H1 (cell line): ENCODE measurements around the gene MRPL17. TPM values are rescaled to one million over a fixed set of nuclear protein-coding genes. Genes with fewer than 3 reads are reported as not detected.

Experiments
- CTCF ChIA-PET: fragments of 300-600 bp; sonication (Branson Sonifier 250); formaldehyde crosslinking; loops from one replicate; lab custom pipeline; 2021; ENCODE audit not compliant: partially characterized antibody; lab: Charles Lee
- POLR2A ChIA-PET: fragments of 300-600 bp; sonication (Branson Sonifier 250); formaldehyde crosslinking; loops from one replicate; lab custom pipeline; 2021; ENCODE audit warnings: inconsistent platforms; ENCODE audit not compliant: partially characterized antibody; lab: Charles Lee
- DNase-seq, 2 experiments: peaks; one replicate each; pipeline versions ENCODE4 v3.0.0 to v3.0.0-alpha.2; 2010 to 2022; ENCODE audit warnings: low spot score in 2 of 2, low read depth in 1 of 2, mixed read lengths in 1 of 2
- FAIRE-seq: peaks from 2 replicates; lab custom pipeline; 2011; peaks lifted over from hg19 to GRCh38; lab: Jason Lieb, UNC
- H2AFZ ChIP-seq: 2 replicates; pipeline ENCODE4 v1.8.1; 2012; ENCODE audit warnings: low read length, inconsistent platforms
- H2AK5ac ChIP-seq: 2 replicates; pipeline ENCODE4 v1.6.1; 2013; ENCODE audit warnings: low read depth, low read length
- H2BK120ac ChIP-seq: replicated peaks from 2 replicates; pipeline ENCODE3; 2013; ENCODE audit warnings: low read depth, low read length, inconsistent platforms
- H2BK12ac ChIP-seq: 2 replicates; pipeline ENCODE4 v1.6.1; 2013; ENCODE audit warnings: low read depth, low read length
- H2BK15ac ChIP-seq: 2 replicates; pipeline ENCODE4 v1.6.1; 2013; ENCODE audit warnings: low read length
- H2BK20ac ChIP-seq: 2 replicates; pipeline ENCODE4 v1.6.1; 2013; ENCODE audit warnings: low read length
- H2BK5ac ChIP-seq: 2 replicates; pipeline ENCODE4 v1.6.1; 2013; ENCODE audit warnings: low read depth, low read length
- H3K14ac ChIP-seq: 2 replicates; pipeline ENCODE4 v1.6.1; 2013; ENCODE audit warnings: inconsistent platforms; ENCODE audit not compliant: insufficient read length
- H3K18ac ChIP-seq: 2 replicates; pipeline ENCODE4 v1.6.1; 2013; ENCODE audit warnings: low read length; ENCODE audit errors: extremely low read depth
- H3K23ac ChIP-seq: 2 replicates; pipeline ENCODE4 v1.6.1; 2013; ENCODE audit warnings: inconsistent platforms; ENCODE audit not compliant: insufficient read length
- H3K23me2 ChIP-seq: 2 replicates; pipeline ENCODE4 v1.6.1; 2013; ENCODE audit warnings: low read depth, low read length
- H3K27ac ChIP-seq: 2 replicates; pipeline ENCODE4 v1.6.1; 2011; ENCODE audit warnings: low read depth, low read length, inconsistent platforms
- H3K27me3 ChIP-seq, 4 experiments: replicated peaks in 1 of 4; 1 replicate in 1 of 4; 2 replicates in 3 of 4; pipeline versions ENCODE4 v1.6.1 to v1.8.1; 2011 to 2013; ENCODE audit warnings: low read length in 3 of 4, mild to moderate bottlenecking in 3 of 4, inconsistent platforms in 2 of 4, mixed read lengths in 2 of 4, moderate library complexity in 1 of 4; ENCODE audit not compliant: control insufficient read depth in 3 of 4, insufficient read depth in 3 of 4; ENCODE audit errors: extremely low read depth in 1 of 4
- H3K36me3 ChIP-seq, 4 experiments: 2 replicates each; pipeline versions ENCODE4 v1.6.1 to v1.8.1; 2011 to 2013; ENCODE audit warnings: mild to moderate bottlenecking in 4 of 4, low read length in 3 of 4, moderate library complexity in 2 of 4, control low read depth in 1 of 4, inconsistent platforms in 1 of 4; ENCODE audit not compliant: insufficient read depth in 4 of 4, control insufficient read depth in 2 of 4
- H3K4ac ChIP-seq: replicated peaks from 2 replicates; pipeline ENCODE3; 2013; ENCODE audit warnings: low read length, low read depth, mixed read lengths, inconsistent platforms; ENCODE audit not compliant: insufficient read length
- H3K4me1 ChIP-seq, 4 experiments: replicated peaks in 1 of 4; 1 replicate in 1 of 4; 2 replicates in 3 of 4; pipeline versions ENCODE4 v1.6.1 to v1.8.1; 2011 to 2013; ENCODE audit warnings: low read length in 3 of 4, inconsistent platforms in 2 of 4, mixed read lengths in 1 of 4; ENCODE audit not compliant: insufficient read depth in 4 of 4, control insufficient read depth in 3 of 4
- H3K4me2 ChIP-seq, 2 experiments: 2 replicates each; pipeline versions ENCODE4 v1.6.1 to v1.8.1; 2011 to 2013; ENCODE audit warnings: low read depth in 2 of 2, low read length in 2 of 2, control low read depth in 1 of 2, inconsistent platforms in 1 of 2, mild to moderate bottlenecking in 1 of 2; ENCODE audit not compliant: insufficient read depth in 1 of 2
- H3K4me3 ChIP-seq, 4 experiments: fragments of 200-600, 300-600 bp in 1 of 4; sonication (generic), shearing (Covaris generic), sonication (Bioruptor Twin) in 1 of 4; 2 replicates each; pipeline versions ENCODE4 v1.5.1 to v1.8.1; 2011 to 2016; ENCODE audit warnings: low read length in 4 of 4, low read depth in 3 of 4, control low read depth in 2 of 4, inconsistent platforms in 2 of 4, mild to moderate bottlenecking in 2 of 4, mixed read lengths in 1 of 4, moderate library complexity in 1 of 4; ENCODE audit not compliant: insufficient read depth in 2 of 4; ENCODE audit errors: extremely low read depth in 1 of 4
- H3K56ac ChIP-seq: replicated peaks from 2 replicates; pipeline ENCODE3; 2013; ENCODE audit warnings: low read depth, mild to moderate bottlenecking, mixed read lengths, low read length, inconsistent platforms; ENCODE audit not compliant: insufficient read length
- H3K79me1 ChIP-seq: 2 replicates; pipeline ENCODE4 v1.6.1; 2013; ENCODE audit warnings: low read depth, low read length, control low read depth
- H3K79me2 ChIP-seq, 2 experiments: 2 replicates each; pipeline versions ENCODE4 v1.6.1 to v1.8.1; 2012 to 2013; ENCODE audit warnings: low read length in 2 of 2, mild to moderate bottlenecking in 2 of 2, inconsistent platforms in 1 of 2; ENCODE audit not compliant: insufficient read depth in 2 of 2, control insufficient read depth in 1 of 2
- H3K9ac ChIP-seq, 4 experiments: replicated peaks in 1 of 4; 1 replicate in 1 of 4; 2 replicates in 3 of 4; pipeline versions ENCODE4 v1.6.1 to v1.8.1; 2011 to 2013; ENCODE audit warnings: low read depth in 3 of 4, low read length in 3 of 4, control low read depth in 2 of 4, mild to moderate bottlenecking in 2 of 4, moderate library complexity in 2 of 4, inconsistent platforms in 1 of 4; ENCODE audit errors: extremely low read depth in 1 of 4
- H3K9me3 ChIP-seq, 2 experiments: 2 replicates each; pipeline versions ENCODE4 v1.6.1 to v1.8.1; 2012 to 2013; ENCODE audit warnings: mild to moderate bottlenecking in 2 of 2, moderate library complexity in 2 of 2, control low read depth in 1 of 2, inconsistent platforms in 1 of 2, low read depth in 1 of 2, low read length in 1 of 2, mixed read lengths in 1 of 2; ENCODE audit not compliant: insufficient read depth in 2 of 2
- H4K20me1 ChIP-seq, 2 experiments: replicated peaks in 1 of 2; 2 replicates each; pipeline versions ENCODE3 to v1.8.1; 2011 to 2013; ENCODE audit warnings: inconsistent platforms in 2 of 2, low read length in 2 of 2, mild to moderate bottlenecking in 1 of 2; ENCODE audit not compliant: insufficient read depth in 2 of 2, control insufficient read depth in 1 of 2
- H4K5ac ChIP-seq: 2 replicates; pipeline ENCODE4 v1.6.1; 2013; ENCODE audit warnings: low read length, low read depth, mixed read lengths, inconsistent platforms; ENCODE audit not compliant: insufficient read length
- H4K8ac ChIP-seq: 2 replicates; pipeline ENCODE4 v1.8.0; 2013; ENCODE audit warnings: mild to moderate bottlenecking, moderate library complexity, low read length, inconsistent platforms; ENCODE audit not compliant: insufficient read depth; ENCODE audit errors: extremely low read depth
- H4K91ac ChIP-seq: replicated peaks from 2 replicates; pipeline ENCODE3; 2013; ENCODE audit warnings: low read length, mixed read lengths, inconsistent platforms; ENCODE audit not compliant: insufficient read length
- BRCA1 ChIP-seq: IDR thresholded peaks from 2 replicates; pipeline ENCODE4 v1.6.1; 2012; ENCODE audit warnings: low read depth, low read length, improper control_type of control experiment
- CBX5 ChIP-seq: fragments of 300-800, 300-1000 bp; sonication (generic); IDR thresholded peaks from 2 replicates; pipeline ENCODE4 v1.7.1; 2016; ENCODE audit warnings: antibody characterized with exemption, low read length, low read depth
- CHD2 ChIP-seq: IDR thresholded peaks from 2 replicates; pipeline ENCODE4 v1.6.1; 2012; ENCODE audit warnings: low read length, improper control_type of control experiment
- EGR1 ChIP-seq: IDR thresholded peaks from 2 replicates; pipeline ENCODE4 v1.6.1; 2011; ENCODE audit warnings: low read depth, low read length, borderline replicate concordance
- RXRA ChIP-seq: IDR thresholded peaks from 2 replicates; pipeline ENCODE4 v1.6.1; 2011; ENCODE audit warnings: low read depth, mild to moderate bottlenecking, low read length, moderate library complexity; ENCODE audit not compliant: insufficient read depth
- SIRT6 ChIP-seq: IDR thresholded peaks from one replicate; pipeline ENCODE4 v1.7.1; 2012; ENCODE audit warnings: low read length, inconsistent platforms
- SRF ChIP-seq: IDR thresholded peaks from 2 replicates; pipeline ENCODE4 v1.6.1; 2011; ENCODE audit warnings: mild to moderate bottlenecking, low read depth, low read length, moderate library complexity
- ZNF274 ChIP-seq: IDR thresholded peaks from 2 replicates; pipeline ENCODE4 v1.7.0; 2012; ENCODE audit warnings: low read length, borderline replicate concordance; ENCODE audit errors: extremely low read depth
- WGBS, 2 experiments: shearing (Covaris generic) in 1 of 2; methylation state at CpG; one replicate each; pipeline versions ENCODE4 v1.1.6 to v1.1.7; 2013 to 2015; ENCODE audit warnings: low lambda C conversion rate in 2 of 2, mixed read lengths in 2 of 2, inconsistent platforms in 1 of 2, low coverage in 1 of 2, missing lambda C conversion rate in 1 of 2; ENCODE audit not compliant: insufficient replicate concordance in 2 of 2, insufficient coverage in 1 of 2, insufficient read length in 1 of 2; ENCODE audit errors: extremely low coverage in 1 of 2, missing lambda C conversion rate in 1 of 2; 5-methylcytosine and 5-hydroxymethylcytosine counted together
- polyA plus RNA-seq, 7 experiments: library from polyadenylated mRNA; depleted of rRNA in 3 of 7; stranded (reverse) in 5 of 7; unstranded in 2 of 7; fragments of >200 nt in 5 of 7; fragments of 200-250 nt in 2 of 7; gene quantifications; 1 replicate in 5 of 7; 2 replicates in 1 of 7; 4 replicates in 1 of 7; pipeline versions ENCODE4 v1.2.1 to v1.2.3, GENCODE V29; 2011 to 2013; ENCODE audit warnings: missing spikeins in 2 of 7, mixed read lengths in 2 of 7
- total RNA-seq: library from RNA; stranded (reverse); fragmentation: NEBNext Ultra II Directional; extraction: Animal tissue kit (Norgen Biotek cat#: 25700); gene quantifications from 2 replicates; pipeline ENCODE4 v1.2.1, GENCODE V29; 2021

Gene MRPL17
- total and polyA plus RNA-seq, 2 of the 8 experiments (the other 6 are each of a cell fraction or from before 2014, with no cell fraction given) = 55.7 to 70.5 TPM

- Histone ChIP-seq H3K4me3 (no peak overlapping the region), H3K9ac (no peak overlapping the region), H3K23me2 (peaks cover 4% of the 10 kb centered on the region), H3K56ac (no peak overlapping the region), H3K9me3 (no peaks in the 10 kb centered on the region), H2BK12ac (no peak overlapping the region), H3K18ac (no peak overlapping the region), H3K23ac (no peak overlapping the region), H2AFZ (no peak overlapping the region), H3K79me1 (no peaks in the 10 kb centered on the region), H3K14ac (no peak overlapping the region), H2BK15ac (no peak overlapping the region), H4K8ac (no peak overlapping the region), H2BK120ac (no peak overlapping the region), H3K4ac (no peak overlapping the region), H4K5ac (no peak overlapping the region), H2AK5ac (no peak overlapping the region), H3K27me3 (peaks cover 0 to 19% (median 16%) of the 10 kb centered on the region in 4 experiments; a peak in 6 of 7 replicates), H4K91ac (no peak overlapping the region), H2BK20ac (no peak overlapping the region), H3K4me1 (peaks cover 3 to 14% (median 5%) of the 10 kb centered on the region in 4 experiments; a peak in 6 of 7 replicates), H3K36me3 (no peaks in the 10 kb centered on the region), H4K20me1 (peaks cover 0 to 3% of the 10 kb centered on the region in 2 experiments), H3K79me2 (no peaks in the 10 kb centered on the region), H2BK5ac (no peak overlapping the region), H3K27ac (no peak overlapping the region), H3K4me2 (no peak overlapping the region)
- FAIRE-seq = no peak
- ChIA-PET CTCF (interaction anchor here (1.2 to 2.6 kb wide), 4 partner anchors 12 to 20 kb away, joined by 3 to 10 read pairs (median 7); no protein-coding TSS in a partner anchor), POLR2A (interaction anchor here (1.2 kb wide), 1 partner anchor 8 kb away, joined by 3 read pairs; no protein-coding TSS in a partner anchor)
- 89% methylated on average over 6 of the region's 6 CpGs; no CpG with 5 or more reads in 1 of the 2 experiments for WGBS, 2 experiments
- DNase-seq = no peak
- TF ChIP-seq RXRA (no peak), ZNF274 (no peak), SIRT6 (no peak), CHD2 (no peak), CBX5 (no peak), SRF (no peak), BRCA1 (no peak), EGR1 (no peak)
Observed at GRCh38 chr11:6650980-6651379, 32.2 kb downstream of the MRPL17 start.
